Spleen (tissue), 7 donors: ENCODE results near the gene TSPAN3.
A peak's percentile ranks its signal among the peaks of the same experiment; 100 is the strongest.

Experiments
- POLR2A ChIP-seq, 3 donors: fragments of 450-650 bp; IDR thresholded peaks; one replicate each; pipeline ENCODE4 v1.5.1; 2017; ENCODE audit warnings: antibody characterized with exemption in 3 of 3, mild to moderate bottlenecking in 1 of 3
- TF ChIP-seq, protein P1 (sequence below), 11 experiments: fragments of 200-600 bp in 7 of 11; fragments of 450-650 bp in 4 of 11; sonication (generic) in 4 of 11; IDR thresholded peaks in 8 of 11; conservative IDR thresholded peaks in 3 of 11; 1 replicate in 7 of 11; 2 replicates in 4 of 11; pipeline versions ENCODE4 v1.4.0 to v1.8.0; 2016 to 2021; ENCODE audit warnings: antibody characterized with exemption in 11 of 11, inconsistent platforms in 4 of 11, mild to moderate bottlenecking in 1 of 11
- donor health status: DM: no; HTN: no; CAD: no; lungs with moderate emphysema.
- donor health status: DM: no; HTN: no; CAD: no.
- donor health status: DM: no; HTN: no; CAD: no.

DNA sequence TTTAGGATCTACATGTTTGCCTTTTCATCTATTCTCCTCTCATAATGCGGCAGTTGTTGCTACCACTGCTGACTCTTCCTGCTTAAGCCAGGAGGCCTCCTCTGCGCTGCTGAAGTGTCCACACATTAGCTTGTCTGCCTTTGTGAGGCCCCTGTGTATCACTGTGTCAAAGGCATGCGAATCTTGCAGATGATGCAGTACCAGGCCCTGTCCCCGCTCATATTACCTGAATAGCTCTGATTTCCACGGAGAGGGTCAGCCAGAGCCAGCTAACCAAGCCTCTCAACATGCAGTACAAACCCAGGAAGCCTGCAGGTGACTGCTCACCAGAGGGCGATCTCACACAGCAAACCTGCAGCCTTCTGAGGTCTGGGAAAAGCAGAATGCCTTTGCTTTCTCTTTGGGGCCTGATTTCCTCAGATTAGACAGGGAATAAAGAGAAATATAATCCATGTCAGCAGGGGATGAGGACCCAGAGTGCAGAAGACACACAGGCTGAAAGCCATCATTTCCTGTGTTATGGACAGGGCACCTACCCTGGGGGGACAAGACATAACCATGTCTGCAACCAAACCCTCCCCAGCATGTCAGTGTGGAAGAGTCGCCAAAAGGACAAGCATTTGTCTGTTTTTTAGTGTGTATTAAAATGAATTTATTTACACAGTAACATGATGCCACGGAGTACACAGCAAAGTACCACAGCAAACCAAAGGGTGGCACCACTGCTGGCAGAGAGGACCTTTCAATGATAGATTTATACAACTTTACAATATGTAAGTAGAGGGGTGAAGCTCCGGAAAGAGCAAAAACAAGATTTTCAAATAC lies 36.8 kb upstream of the TSPAN3 start:
- TF ChIP-seq, protein P1, sequence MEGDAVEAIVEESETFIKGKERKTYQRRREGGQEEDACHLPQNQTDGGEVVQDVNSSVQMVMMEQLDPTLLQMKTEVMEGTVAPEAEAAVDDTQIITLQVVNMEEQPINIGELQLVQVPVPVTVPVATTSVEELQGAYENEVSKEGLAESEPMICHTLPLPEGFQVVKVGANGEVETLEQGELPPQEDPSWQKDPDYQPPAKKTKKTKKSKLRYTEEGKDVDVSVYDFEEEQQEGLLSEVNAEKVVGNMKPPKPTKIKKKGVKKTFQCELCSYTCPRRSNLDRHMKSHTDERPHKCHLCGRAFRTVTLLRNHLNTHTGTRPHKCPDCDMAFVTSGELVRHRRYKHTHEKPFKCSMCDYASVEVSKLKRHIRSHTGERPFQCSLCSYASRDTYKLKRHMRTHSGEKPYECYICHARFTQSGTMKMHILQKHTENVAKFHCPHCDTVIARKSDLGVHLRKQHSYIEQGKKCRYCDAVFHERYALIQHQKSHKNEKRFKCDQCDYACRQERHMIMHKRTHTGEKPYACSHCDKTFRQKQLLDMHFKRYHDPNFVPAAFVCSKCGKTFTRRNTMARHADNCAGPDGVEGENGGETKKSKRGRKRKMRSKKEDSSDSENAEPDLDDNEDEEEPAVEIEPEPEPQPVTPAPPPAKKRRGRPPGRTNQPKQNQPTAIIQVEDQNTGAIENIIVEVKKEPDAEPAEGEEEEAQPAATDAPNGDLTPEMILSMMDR (IDR thresholded peaks at IDR 0.05 in 8 of 11, conservative IDR thresholded peaks at IDR 0.05 in 3 of 11), result peak; percentile 5 to 62 (median 53)
- TF ChIP-seq POLR2A (IDR thresholded peaks at IDR 0.05), result no peak
